DMS 273 (cell line): ENCODE data around the gene ADAM12.

Source experiments
- DNase-seq: peaks from one replicate; lab custom pipeline; 2025; ENCODE audit not compliant: unreplicated experiment; lab: John Stamatoyannopoulos, UW

ADAM12 gene

DNA sequence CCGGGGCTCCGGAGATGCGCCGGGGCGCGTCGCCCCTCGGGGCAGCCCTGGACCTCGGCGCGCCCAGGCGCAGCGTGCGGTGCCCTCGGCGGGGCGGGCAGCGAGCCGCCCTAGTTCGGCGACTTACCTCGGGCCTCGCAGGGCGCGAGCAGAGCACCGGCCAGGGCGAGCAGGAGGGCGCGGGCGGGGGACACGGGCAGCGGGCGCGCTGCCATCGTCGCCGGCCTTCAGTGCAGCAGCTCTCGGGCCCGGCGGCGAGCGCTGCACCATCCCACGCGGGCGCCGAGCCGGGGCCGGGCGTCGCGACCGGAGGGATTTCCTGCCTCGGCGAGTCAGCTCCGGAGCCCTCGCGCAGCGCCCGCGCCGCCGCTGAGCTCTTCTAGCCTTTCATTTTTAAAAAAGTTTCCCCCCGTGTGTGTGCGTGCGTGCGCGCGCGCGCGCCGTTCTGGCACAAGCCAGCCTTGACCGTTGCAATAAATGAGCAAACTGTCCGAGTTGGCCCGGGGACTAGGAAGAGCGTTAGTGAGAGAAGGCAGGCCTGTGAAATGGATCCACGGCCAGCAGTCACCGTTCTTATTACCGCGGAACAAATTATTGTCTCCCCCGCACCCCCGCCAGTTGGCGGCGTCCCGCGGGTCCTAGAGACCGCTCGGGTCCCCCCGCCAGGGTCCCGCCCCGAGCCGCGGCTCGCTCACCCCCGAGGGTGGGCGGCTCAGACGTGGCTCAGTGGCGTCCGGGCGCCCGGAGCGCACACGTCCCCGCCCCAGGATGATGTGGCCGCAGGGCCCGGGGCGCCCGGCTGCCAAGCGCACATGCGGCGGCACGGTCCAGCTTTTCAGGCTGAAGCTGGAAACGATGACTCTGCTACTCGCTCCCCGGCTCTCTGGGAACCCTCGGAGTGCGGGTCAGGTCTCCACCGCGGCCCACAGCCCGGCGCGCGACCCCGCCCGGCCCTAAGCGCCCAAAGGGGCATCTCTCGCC lies at the start of gene ADAM12:
ADAM12 (minus strand) TSS at position 547 of the 981 bp plus-strand sequence; CDS start at position 215, 332 bp downstream.
- DNase-seq, result peak; percentile 39

- DNase-seq, result no peak
These were observed 49.5 kb upstream of the ADAM12 start for GRCh38 chr10:126437635-126438406.

GRCh38 chr10:126434235-126434634 lies 46.0 kb upstream of the ADAM12 start:
- no peak for DNase-seq

DNA sequence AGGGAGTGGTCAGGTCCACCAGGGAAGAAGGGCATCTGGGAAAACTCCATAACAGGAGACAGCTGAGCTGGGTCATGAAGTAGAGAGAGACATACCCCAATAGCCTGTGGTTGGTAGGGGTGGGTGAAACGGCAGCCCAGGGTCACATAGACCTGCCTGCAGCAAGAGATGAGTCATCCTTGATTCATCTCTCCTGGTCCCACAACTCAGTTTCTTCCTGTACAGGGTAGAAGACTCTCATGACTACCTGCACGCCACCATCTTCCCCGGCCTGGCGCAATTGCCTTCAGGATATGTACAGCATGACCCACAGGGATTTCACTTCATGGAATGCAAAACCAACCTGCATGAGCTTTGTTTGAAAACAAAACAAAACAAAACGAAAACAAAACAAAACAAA lies 45.1 kb upstream of the ADAM12 start:
- DNase-seq, result no peak

DNA sequence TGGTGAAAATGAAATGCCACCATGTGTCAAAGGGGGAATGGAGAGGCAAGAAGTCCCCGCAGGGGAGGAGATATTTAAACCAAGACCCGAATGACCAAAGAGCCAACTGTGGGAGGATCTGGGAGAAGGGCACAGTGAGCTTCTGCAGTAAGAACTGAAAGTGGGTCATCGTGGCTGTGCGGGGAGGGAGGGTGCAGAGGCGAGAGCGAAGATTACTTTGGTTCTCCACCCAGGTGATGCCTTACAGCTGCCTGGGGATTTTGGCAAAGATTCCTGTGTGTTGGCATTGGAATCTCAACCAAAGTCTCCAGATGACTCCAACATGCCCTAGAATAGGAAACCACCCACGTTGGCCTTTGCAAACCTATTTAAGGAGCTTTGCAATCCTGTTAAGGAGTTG lies 44.2 kb upstream of the ADAM12 start:
- no peak for DNase-seq

GRCh38 chr10:126431816-126432215 lies 43.5 kb upstream of the ADAM12 start:
- no peak for DNase-seq

DNA sequence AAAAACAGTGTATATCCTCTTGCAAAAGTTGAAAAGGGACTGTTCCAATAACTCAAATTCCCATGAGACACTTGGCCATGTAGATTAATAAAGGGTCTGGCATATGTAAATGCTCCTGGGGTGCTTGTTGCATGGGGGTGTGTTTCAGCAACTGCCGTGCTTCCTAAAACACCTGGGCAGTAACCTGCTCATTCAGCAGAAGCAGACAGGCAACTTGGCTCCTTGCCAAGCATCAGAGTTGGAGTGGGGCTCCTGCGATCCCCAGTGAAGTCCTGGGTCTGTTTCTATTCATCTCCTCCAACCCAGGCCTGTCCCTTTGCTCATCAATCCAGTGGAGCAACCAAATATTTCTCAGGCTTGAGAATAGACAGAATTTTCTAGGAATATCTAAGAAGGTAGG lies 42.2 kb upstream of the ADAM12 start:
- no peak for DNase-seq

- no peak for DNase-seq
These were observed 41.0 kb upstream of the ADAM12 start for GRCh38 chr10:126429275-126429674.

- DNase-seq, result no peak
These were observed 37.3 kb upstream of the ADAM12 start for GRCh38 chr10:126425489-126426065.

DNA sequence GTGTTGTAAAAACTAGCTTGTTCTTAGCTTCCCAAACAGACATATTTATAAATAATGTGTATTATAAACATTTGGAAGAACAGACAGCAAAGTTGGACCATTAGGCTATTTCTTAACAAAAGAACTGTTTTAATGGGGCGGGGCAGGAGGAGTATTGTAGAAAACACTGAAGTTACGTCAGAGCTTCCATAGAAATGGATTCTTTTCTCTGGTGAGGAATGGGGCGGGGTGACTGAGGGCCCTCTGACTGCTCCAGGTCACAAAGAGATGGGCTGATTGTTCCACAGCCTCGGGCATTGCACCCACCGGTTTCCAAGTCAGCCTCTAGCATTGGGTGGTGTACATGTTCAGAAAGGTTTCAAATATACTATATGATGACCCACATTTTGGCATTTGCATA lies 36.8 kb upstream of the ADAM12 start:
- DNase-seq, result no peak

- no peak for DNase-seq
These were observed 35.6 kb upstream of the ADAM12 start for GRCh38 chr10:126423732-126424491.

DNA sequence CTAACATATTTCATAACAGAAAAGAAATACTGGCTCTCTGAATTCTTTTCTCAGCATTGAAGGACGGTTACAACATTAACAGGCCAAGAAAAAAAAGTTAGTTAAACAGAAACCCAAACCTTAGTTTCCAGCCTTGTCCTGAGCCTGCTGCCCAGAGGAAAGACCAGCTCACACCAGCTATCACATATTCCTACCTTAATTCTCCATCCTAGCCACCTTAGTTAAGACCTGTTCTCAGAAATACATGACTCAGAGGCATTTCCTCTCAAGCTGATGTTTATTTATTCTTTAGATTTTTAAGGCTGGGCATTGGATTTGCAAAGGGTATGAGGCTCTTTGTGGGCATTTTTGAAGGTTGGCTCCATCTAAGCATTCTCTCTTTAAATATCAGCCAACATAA lies 34.3 kb upstream of the ADAM12 start:
- no peak for DNase-seq

DNA sequence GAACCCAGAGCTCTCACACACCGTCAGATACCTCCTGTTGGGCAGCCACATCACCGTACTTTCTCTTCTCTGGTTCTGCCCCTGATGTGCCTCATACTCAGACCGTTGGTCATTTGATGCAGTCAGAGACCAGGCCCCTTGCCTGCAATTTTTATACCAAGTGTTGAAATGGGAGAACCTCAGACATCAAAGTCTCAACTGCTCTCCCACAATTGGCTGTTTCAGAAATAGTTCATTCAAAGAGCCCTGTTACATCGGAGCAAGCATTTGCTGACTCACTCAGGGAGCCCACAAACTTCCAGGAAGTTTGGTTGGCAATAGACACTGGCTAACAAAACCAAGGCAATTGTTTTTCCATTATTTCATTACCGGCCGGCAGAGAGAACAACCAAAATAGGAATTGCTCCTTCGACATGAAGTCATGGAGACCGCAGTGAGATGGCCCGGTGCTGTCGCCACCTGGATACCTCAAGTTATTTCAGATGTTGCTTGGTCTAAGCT lies 33.5 kb upstream of the ADAM12 start:
- no peak for DNase-seq

- DNase-seq, result no peak
These were observed 32.5 kb upstream of the ADAM12 start for GRCh38 chr10:126420567-126421300.

DNA sequence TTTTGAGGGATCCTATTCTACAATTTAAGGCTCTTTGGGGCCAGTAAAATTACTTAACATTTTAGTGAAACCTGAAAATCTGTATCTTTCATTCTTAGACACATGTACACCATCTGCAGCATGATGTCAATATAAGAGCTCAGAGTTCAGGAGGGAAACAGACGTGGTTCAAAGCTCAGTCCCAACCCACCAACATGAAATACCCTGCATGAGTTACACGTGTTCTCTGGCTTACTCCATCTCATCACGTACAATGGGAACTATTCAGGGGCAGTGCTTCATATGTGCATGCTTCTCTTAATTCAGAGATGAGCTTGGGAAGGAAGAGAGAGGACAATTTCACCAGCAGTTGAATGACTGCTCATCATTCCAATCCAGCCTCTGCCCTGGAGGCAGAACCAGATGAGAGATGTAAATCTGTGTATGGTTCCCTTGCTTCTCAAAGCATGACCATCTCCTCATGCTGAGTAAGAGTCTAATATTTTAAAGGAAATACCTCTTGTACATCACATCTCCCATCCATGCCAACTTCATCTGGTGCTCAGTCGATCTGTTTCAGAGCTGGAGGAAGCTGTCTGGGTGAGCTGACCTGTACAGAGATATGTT lies 29.0 kb upstream of the ADAM12 start:
- no peak for DNase-seq

GRCh38 chr10:126409821-126410220 lies 21.5 kb upstream of the ADAM12 start:
- DNase-seq, result no peak

- DNase-seq, result no peak
These were observed 20.8 kb upstream of the ADAM12 start for GRCh38 chr10:126408953-126409641.

GRCh38 chr10:126407831-126408230 lies 19.6 kb upstream of the ADAM12 start:
- no peak for DNase-seq

DNA sequence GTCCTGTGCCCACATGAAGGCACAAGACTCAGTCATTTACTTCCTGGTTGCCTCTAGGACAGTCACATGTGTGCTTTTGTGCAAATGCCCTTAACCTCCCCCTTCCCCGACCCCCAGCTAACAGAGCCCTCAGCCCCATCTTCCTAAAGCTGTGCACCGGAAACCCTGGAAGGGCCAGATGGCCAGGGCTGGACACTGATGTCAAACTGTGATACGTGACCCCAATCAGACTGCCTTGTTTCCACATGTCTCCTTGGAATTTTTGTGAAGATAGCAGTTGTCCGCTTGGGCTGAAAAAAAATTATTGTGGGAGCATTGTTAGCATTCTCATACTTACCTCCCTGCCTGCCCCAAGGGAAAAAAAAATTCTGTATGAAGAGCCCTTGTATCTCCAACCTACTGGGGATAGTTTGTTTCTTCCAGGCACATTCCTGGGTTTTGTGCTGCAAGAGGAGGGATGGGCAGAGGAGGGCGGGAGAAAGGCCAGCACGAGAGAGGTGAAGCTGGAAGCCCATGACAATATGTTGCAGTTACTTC lies 17.0 kb upstream of the ADAM12 start:
- no peak for DNase-seq
